Hepatocyte (in vitro differentiated cells): Measurements from ENCODE around the gene PRKG1. TPM values are rescaled to one million over a fixed set of nuclear protein-coding genes. Genes with fewer than 3 reads are reported as not detected.

Source experiments
- DNase-seq: peaks from one replicate; pipeline ENCODE4 v3.0.0-alpha.2; 2016; ENCODE audit warnings: low spot score
- H2AFZ ChIP-seq: fragments of 200-600 bp; sonication (generic); 2 replicates; pipeline ENCODE4 v1.6.0; 2016; ENCODE audit warnings: antibody characterized with exemption, mild to moderate bottlenecking
- H3K27ac ChIP-seq: fragments of 200-600 bp; sonication (generic); 2 replicates; pipeline ENCODE4 v1.5.1; 2016; ENCODE audit warnings: mild to moderate bottlenecking
- H3K27me3 ChIP-seq: fragments of 200-600 bp; sonication (generic); 2 replicates; pipeline ENCODE4 v1.6.1; 2016
- H3K36me3 ChIP-seq: fragments of 200-600 bp; sonication (generic); replicated peaks from 2 replicates; pipeline ENCODE4 v1.5.1; 2016; ENCODE audit warnings: low read depth; ENCODE audit not compliant: insufficient read depth
- H3K4me1 ChIP-seq: fragments of 200-600 bp; sonication (generic); 2 replicates; pipeline ENCODE4 v1.5.1; 2016; ENCODE audit warnings: mild to moderate bottlenecking, moderate library complexity; ENCODE audit not compliant: insufficient read depth
- H3K4me2 ChIP-seq: fragments of 200-600 bp; sonication (generic); 2 replicates; pipeline ENCODE4 v1.6.0; 2016
- H3K4me3 ChIP-seq: fragments of 200-600 bp; sonication (generic); 2 replicates; pipeline ENCODE4 v1.5.1; 2016; ENCODE audit warnings: mild to moderate bottlenecking
- H3K79me2 ChIP-seq: fragments of 200-600 bp; sonication (generic); 2 replicates; pipeline ENCODE4 v1.6.0; 2017; ENCODE audit warnings: mild to moderate bottlenecking
- H3K9me2 ChIP-seq: fragments of 200-600 bp; sonication (generic); replicated peaks from 2 replicates; pipeline ENCODE4 v1.6.0; 2017; ENCODE audit warnings: mild to moderate bottlenecking; ENCODE audit not compliant: insufficient read depth
- H3K9me3 ChIP-seq: fragments of 200-600 bp; sonication (generic); 2 replicates; pipeline ENCODE4 v1.5.1; 2016; ENCODE audit warnings: low read depth, mild to moderate bottlenecking
- H4K20me1 ChIP-seq: fragments of 200-600 bp; sonication (generic); 2 replicates; pipeline ENCODE4 v1.6.0; 2016; ENCODE audit warnings: mild to moderate bottlenecking; ENCODE audit not compliant: insufficient read depth, poor library complexity, severe bottlenecking
- CTCF ChIP-seq: fragments of 200-600 bp; sonication (generic); IDR thresholded peaks from 2 replicates; pipeline ENCODE4 v1.5.1; 2016; ENCODE audit warnings: antibody characterized with exemption, mild to moderate bottlenecking; ENCODE audit not compliant: poor library complexity
- EZH2 ChIP-seq: fragments of 200-600 bp; sonication (generic); IDR thresholded peaks from 2 replicates; pipeline ENCODE4 v1.6.1; 2016; ENCODE audit warnings: antibody characterized with exemption, mild to moderate bottlenecking, borderline replicate concordance
- EZH2phosphoT487 ChIP-seq: fragments of 200-600 bp; sonication (generic); IDR thresholded peaks from one replicate; pipeline ENCODE4 v1.6.1; 2018; ENCODE audit warnings: antibody characterized with exemption, mild to moderate bottlenecking, low read depth, moderate library complexity; ENCODE audit not compliant: unreplicated experiment, severe bottlenecking
- WGBS: methylation state at CpG from one replicate; pipeline ENCODE4 v1.1.6; 2016; ENCODE audit warnings: low lambda C conversion rate; ENCODE audit errors: missing lambda C conversion rate; 5-methylcytosine and 5-hydroxymethylcytosine counted together
- polyA plus RNA-seq: library from polyadenylated mRNA; unstranded; fragments of >200 nt; fragmentation: Nextera tagmentation; extraction: Ambion mirVana; gene quantifications from 2 replicates; pipeline ENCODE4 v1.2.1, GENCODE V29; 2016
- total RNA-seq: library from RNA; depleted of rRNA; stranded (reverse); fragments of >200 nt; gene quantifications from 2 replicates; pipeline ENCODE4 v1.2.3, GENCODE V29; 2014

PRKG1 gene
- total and polyA plus RNA-seq, 2 experiments from 2014 or later = 4.0 to 8.1 TPM

GRCh38 chr10:51744235-51745000 is 670.1 kb downstream of the PRKG1 start:
- Histone ChIP-seq H3K9me3 (no peaks in the 10 kb centered on the region), H3K36me3 (no peaks in the 10 kb centered on the region), H3K27ac (no peak overlapping the region), H3K4me3 (no peak overlapping the region), H3K9me2 (no peaks in the 10 kb centered on the region), H3K4me1 (no peaks in the 10 kb centered on the region), H4K20me1 (no peaks in the 10 kb centered on the region), H2AFZ (no peak overlapping the region), H3K27me3 (no peaks in the 10 kb centered on the region), H3K79me2 (no peaks in the 10 kb centered on the region), H3K4me2 (no peak overlapping the region)
- no peak for DNase-seq
- no peak for TF ChIP-seq EZH2
- TF ChIP-seq CTCF = no peak
- no peak for TF ChIP-seq EZH2phosphoT487
- WGBS = 79% methylated on average over 6 of the region's 6 CpGs

GRCh38 chr10:51745397-51745796 is 671.1 kb downstream of the PRKG1 start:
- Histone ChIP-seq H3K9me2 (no peaks in the 10 kb centered on the region), H3K4me1 (no peaks in the 10 kb centered on the region), H3K79me2 (no peaks in the 10 kb centered on the region), H3K4me2 (no peak overlapping the region), H4K20me1 (no peaks in the 10 kb centered on the region), H3K36me3 (no peaks in the 10 kb centered on the region), H3K27me3 (no peaks in the 10 kb centered on the region), H3K9me3 (no peaks in the 10 kb centered on the region), H3K27ac (no peak overlapping the region), H3K4me3 (no peak overlapping the region), H2AFZ (no peak overlapping the region)
- TF ChIP-seq EZH2phosphoT487 = no peak
- TF ChIP-seq EZH2 = no peak
- no peak for TF ChIP-seq CTCF
- DNase-seq = no peak
- WGBS = 93% methylated on average over 2 of the region's 2 CpGs

- Histone ChIP-seq H3K4me2 (no peak overlapping the region), H3K4me1 (no peaks in the 10 kb centered on the region), H3K27me3 (no peaks in the 10 kb centered on the region), H3K9me2 (no peaks in the 10 kb centered on the region), H3K9me3 (no peaks in the 10 kb centered on the region), H3K27ac (no peak overlapping the region), H3K79me2 (no peaks in the 10 kb centered on the region), H3K4me3 (no peak overlapping the region), H2AFZ (no peak overlapping the region), H3K36me3 (no peaks in the 10 kb centered on the region), H4K20me1 (no peaks in the 10 kb centered on the region)
- DNase-seq = no peak
- no peak for TF ChIP-seq EZH2phosphoT487
- no peak for TF ChIP-seq EZH2
- TF ChIP-seq CTCF = no peak
- WGBS = 95% methylated on average over 1 of the region's 1 CpG
These were observed 672.9 kb downstream of the PRKG1 start for GRCh38 chr10:51747216-51747615.
